ENCODE measurements around the gene ZNF672. TPM values are rescaled to one million over a fixed set of nuclear protein-coding genes. Genes with fewer than 3 reads are reported as not detected.

The ZNF672 gene
- 17.2 and 20.5 TPM in 2 replicates for total RNA-seq

DNA sequence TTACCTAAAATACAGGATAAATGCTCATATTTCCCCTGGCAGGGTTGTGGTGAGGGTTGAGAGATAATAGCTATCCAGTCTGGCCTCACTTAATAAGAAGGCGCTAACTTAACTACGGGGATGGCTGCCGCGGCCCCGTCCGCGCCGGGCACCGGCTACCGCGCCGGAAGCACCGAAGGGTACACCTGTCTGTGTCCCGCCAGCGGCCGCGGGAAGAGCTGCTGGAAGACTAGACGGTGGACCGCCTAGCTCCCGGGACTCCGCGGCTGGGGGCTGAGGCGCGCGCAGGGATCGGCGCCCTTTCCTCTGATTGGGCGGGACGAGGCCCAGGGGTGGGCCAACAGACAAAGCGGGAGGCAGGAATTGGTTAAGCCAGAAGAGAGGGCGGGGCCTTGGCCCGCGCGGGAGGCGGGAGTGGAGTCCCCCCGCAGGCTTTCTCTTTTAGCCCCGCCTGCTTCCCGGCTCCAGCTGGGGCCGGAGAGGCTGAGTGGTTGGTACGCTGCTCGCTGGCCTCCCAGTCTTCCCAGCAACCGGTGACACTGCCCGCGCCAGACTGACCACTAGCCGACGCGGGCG is at the start of gene ZNF672:
Gene ZNF672 (plus strand): TSS at position 444 of the 576 bp plus-strand sequence. CDS start 9,051 bp downstream, outside the sequence.

GRCh38 chr1:248825909-248826760 is 11.9 kb upstream of the ZNF672 start, which contains the start of gene SH3BP5L:
TSS of gene SH3BP5L (minus strand) at chr1:248825915. CDS start at chr1:248824935, 980 bp downstream.

GRCh38 chr1:248858891-248859889 is 21.2 kb downstream of the ZNF672 start, which contains the start of gene ZNF692:
TSS of gene ZNF692 (minus strand) at chr1:248859085. CDS start at chr1:248858309, 776 bp downstream.

Other genes with a start within 250 kb of the ZNF672 start
- not detected in 2 replicates for gene OR2T10, start 240.5 kb upstream of the ZNF672 start, total RNA-seq
- not detected in 2 replicates for gene OR2T11, start 203.1 kb upstream of the ZNF672 start, total RNA-seq
- gene OR2T35, start 192.9 kb upstream of the ZNF672 start, total RNA-seq = not detected in 2 replicates
- not detected in 2 replicates for gene OR2T27, start 182.7 kb upstream of the ZNF672 start, total RNA-seq
- not detected in 2 replicates for gene OR14I1, start 135.5 kb upstream of the ZNF672 start, total RNA-seq
- gene LYPD8, start 82.5 kb upstream of the ZNF672 start, total RNA-seq = not detected in 2 replicates
- 14.3 and 23.2 TPM in 2 replicates for gene SH3BP5L, start 12.3 kb upstream of the ZNF672 start, total RNA-seq
- 14.3 and 34.2 TPM in 2 replicates for gene ZNF692, start 20.9 kb downstream of the ZNF672 start, total RNA-seq
- gene PGBD2, start 68.0 kb downstream of the ZNF672 start, total RNA-seq = 1.4 and 5.4 TPM in 2 replicates